ENCODE data around the gene HMGCL.
"Not testable (repeated sequence)": the region's sequence is repeated elsewhere in the genome, so short reads cannot be mapped to it uniquely, and the experiment has no call there.

Gene HMGCL

DNA sequence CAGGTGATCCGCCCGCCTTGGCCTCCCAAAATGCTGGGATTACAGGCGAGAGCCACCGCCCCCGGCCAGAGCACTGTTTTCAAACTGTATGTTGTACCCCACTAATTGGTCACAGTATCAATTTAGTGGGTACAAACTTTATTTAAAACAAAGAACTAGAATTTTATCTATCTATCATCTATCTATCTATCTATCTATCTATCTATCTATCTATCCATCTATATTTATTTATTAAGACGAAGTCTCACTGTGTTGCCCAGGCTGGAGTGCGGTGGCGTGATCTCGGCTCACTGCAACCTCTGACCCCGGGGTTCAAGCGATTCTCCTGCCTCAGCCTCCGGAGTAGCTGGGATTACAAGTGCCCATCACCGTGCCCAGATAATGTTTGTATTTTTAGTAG is 1.4 kb upstream of the HMGCL start:
- not testable (repeated sequence) for DNase-seq (ENCODE audit: low read depth in 2 of 2)

DNA sequence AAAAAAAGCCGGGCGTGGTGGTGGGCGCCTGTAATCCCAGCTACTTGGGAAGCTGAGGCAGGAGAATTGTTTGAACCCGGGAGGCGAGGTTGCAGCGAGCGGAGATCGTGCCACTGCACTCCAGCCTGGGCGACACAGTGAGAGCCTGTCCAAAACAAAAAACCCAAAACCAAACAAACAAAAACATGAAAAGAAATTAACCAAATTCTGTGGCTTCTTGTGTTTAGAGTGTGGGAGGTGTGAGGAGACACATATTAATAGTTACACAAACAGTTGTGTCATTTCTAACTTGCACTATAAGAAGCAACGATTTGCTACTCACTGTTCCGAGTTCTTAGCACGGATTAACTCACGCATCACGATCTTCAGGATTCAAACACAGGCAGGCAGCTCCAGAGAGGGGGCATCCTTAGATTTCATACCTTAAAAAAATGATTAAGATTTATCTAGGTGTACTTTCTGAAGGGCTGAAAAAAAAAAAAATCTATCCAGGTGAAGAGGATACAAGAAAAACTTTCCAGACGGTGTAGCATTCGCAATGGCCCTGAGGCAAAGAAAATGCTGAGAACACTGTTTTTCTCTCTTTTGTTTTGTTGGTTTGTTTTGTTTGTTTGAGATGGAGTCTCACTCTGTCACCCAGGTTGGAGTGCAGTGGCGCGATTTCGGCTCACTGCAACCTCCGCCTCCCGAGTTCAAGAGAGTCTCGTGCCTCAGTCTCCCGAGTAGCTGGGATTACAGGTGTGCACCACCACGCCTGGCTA is 713 bp upstream of the HMGCL start:
- DNase-seq (ENCODE audit: low read depth in 2 of 2), result no peak

DNA sequence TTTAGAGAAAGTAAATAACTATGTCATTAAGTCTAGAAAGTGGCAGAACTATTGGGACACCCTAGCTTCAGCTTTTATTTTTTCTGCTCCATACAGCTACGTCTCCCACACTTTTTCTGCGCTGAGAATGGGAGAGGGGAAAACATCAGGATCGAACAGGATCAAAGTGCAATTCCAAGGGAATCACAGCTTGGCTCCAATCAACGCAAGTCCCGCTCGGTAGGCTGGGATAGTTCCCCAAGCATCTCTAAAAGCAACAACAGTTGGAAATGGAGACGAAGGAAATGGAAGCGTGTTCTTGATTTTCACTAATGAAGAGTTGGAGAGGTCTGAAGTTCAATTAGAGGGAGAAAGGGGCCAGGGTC is 536 bp downstream of the HMGCL start:
- DNase-seq (ENCODE audit: low read depth in 2 of 2), result no peak

DNA sequence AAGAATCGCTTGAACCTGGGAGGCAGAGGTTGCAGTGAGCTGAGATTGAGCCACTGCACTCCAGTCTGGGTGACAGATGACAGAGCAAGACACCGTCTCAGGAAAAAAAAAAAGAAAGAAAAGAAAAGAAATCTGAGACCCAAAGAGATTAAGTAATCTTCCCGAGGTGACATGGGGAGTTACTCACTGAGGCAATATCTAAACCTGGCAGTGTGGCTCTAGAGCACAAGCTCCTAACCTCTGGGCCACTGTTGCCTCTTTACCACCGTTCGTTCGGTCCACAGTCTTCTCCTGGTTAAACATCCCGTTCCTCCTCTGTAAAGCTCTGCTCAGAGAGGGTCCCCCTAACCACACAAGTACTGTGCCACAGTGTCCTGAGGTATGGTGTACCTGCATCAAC is 1.5 kb downstream of the HMGCL start:
- no peak for DNase-seq (ENCODE audit: low read depth in 2 of 2)

DNA sequence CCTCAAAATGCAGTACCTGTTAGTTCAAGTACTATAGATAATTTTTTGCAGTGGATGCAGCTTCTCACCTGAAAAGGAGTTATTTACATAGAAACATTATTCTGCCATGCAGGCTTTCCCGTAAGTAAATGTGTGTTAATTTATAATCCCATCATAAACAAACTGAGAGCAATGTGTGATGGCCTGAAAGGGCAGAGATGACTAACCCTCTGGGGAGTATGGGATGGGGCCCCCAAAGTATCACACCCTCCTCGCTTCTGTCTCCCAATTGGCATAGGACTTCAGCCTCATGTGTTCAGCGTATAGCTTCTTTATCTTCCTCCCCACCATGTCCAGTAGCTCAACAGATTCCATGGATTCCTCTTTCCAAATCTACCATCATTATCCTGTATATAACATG is 7.6 kb downstream of the HMGCL start:
- DNase-seq (ENCODE audit: low read depth in 2 of 2), result no peak

DNA sequence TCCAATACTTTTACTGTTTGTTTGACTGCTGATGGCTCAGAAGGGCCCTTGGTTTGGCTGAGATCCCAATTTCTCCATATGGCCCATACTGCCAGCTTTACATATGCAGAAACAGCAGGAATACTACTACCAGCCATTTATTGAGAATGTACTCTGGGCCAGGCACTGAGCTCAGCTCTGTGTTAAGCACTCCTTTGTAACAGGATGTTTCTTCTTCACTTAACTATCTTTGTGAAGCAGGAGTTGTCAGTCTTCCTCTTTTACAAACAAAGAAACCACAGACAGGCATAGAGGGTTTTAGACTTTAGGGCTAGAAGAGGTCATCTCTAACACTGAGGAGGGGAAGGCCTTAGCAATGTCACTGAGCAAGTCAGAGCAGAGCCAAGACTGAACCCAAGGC is 8.3 kb downstream of the HMGCL start:
- DNase-seq (ENCODE audit: low read depth in 2 of 2), result no peak

DNA sequence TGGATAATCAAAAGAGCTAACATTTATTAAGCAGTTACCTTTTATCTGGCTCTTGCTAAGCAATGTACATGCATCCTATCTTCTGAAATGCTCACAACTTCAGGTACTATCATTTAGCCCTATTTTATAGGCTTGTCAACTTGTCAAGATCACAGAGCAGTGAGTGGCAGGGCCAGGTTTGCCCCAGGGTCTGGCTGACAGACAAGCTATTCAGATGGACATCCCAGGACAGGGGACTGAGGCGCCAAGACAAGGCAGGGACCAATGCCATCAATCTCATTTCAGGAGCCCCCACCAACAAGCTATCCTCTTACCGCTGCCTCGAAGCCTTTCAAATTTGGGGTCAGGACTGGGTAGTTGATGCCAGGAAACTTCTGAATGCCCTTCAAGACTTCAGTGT is 8.9 kb downstream of the HMGCL start:
- no peak for DNase-seq (ENCODE audit: low read depth in 2 of 2)

DNA sequence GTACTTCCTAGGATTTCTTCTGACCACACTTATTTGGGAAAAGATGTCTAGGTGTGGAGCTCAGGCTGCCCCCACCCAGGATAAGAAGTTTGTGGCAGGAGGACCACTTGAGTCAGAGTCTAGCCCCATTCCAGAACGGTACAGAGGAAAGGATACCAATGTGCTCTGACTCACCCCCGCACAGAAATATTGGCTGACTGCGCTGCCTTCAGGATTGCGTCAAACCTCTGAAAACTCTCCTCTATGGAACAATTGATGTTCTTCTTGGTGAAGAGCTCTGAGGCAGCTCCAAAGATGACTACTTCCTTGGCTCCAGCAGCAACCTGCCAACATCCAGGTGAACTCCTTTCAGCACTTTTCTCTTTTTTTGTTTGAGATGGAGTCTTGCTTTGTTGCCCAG is 11.2 kb downstream of the HMGCL start:
- DNase-seq (ENCODE audit: low read depth in 2 of 2), result no peak

DNA sequence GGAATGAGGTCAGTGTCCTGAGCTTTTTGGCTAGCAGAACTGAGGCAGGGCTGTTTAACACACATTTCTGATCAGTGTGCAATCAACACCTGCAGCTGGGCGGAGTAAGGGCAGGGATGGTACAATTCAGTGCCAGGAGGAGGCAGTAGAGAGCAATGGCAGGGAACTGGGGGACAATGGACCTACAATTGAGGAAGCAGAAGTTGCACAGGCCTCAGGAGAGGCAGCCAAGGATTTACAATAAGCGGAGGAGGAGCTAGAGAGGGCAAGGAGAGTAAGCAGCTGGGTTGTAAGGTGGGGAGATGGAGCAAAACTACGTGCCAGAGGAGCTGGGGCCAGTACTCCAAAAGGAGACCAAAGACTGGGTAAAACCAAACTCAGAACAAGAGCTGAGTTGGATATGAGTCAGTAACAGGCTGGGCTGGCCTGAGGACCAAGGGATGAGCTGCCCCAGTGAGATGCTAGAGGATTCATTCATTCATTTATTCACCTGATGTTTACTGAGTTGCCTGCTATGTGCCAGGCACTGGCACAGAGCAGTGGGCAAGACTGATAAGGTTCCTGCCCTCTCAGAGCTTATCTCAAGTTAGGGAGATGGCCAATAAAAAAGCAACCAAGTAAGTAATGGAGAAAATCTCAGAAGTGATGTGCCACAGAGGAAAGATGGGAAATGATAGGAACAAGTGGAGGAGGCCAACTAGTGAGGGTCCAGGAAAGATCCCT is 14.2 kb downstream of the HMGCL start:
- DNase-seq (ENCODE audit: low read depth in 2 of 2), result no peak

DNA sequence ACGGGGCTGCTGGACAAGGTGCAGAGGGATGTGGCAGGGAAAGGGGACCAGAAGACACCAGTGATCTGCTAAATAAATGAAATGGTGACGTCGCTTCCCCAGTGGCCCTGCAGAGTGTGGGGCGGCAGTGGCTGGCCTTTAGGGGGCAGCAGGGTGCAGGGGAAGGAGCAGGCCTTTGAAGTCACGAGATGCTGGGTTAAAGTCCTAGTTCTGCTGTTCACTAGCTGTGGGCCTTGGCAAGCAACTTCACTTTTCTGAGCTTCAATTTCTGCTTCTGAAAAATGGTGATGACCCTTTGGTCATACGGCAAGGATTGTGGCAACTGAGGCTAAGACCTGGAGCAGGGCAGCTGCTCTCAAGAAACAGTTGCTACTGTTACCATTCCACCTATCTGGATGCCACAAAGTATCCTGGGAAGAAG is 15.5 kb downstream of the HMGCL start:
- DNase-seq (ENCODE audit: low read depth in 2 of 2), result peak in 1 of 2 donors; percentile 56

DNA sequence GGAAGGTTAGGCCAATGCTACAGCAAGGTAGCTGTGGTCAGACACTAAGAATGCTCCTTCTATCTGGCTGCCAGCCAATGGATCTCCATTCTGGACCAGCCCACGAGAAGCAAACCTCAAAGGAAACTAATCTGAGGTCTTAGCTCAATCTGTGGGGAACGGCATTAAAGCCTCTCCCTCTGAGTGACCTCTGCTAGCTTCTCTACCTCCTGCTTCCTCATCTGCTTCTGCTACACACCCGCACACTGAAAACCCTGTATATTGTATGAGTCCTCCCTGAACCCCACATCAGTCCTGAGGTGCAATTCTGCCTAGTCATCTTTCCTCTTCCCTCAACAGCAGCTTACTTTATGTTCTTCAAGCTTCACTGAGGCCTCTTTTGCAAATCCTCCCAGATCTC is 17.8 kb downstream of the HMGCL start:
- no peak for DNase-seq (ENCODE audit: low read depth in 2 of 2)

DNA sequence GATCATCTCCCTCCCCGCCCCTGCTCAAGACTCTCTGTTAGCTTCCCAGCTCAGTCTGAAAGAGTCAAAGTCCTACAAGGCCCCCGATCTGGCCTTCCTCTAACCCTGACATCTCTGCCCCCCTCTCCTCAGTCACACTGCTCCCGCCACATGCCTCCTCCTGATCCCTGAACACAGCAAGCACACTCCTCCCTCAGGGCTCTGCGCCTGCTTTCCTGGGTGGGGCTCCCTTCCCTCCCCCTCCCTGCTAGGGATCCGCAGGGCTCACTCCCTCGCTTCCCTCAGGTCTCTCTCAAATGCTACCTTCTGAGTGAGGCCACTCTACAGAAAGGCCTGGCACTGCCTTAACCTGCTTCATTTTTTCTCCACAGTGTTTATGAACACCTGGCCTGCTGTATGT is 18.9 kb downstream of the HMGCL start:
- DNase-seq (ENCODE audit: low read depth in 2 of 2), result no peak

DNA sequence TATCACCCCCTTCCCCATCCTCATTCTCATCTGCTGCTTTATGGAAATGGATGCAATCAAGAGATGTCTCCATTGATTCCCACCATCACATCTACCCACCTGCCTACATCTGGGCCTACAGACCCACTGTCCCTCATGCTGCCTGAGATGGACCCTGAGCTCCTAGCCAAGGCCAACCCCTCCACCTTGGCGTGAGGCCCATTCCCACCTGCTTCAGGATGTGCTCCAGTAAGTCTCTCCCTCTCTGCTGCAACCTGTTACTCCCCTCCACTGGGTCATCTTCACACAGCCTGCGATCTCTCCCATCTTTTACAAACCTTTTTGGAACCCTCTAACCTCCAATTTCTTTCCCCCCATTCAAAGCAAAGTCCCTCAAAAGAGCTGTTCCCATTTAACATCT is 20.2 kb downstream of the HMGCL start:
- no peak for DNase-seq (ENCODE audit: low read depth in 2 of 2)

DNA sequence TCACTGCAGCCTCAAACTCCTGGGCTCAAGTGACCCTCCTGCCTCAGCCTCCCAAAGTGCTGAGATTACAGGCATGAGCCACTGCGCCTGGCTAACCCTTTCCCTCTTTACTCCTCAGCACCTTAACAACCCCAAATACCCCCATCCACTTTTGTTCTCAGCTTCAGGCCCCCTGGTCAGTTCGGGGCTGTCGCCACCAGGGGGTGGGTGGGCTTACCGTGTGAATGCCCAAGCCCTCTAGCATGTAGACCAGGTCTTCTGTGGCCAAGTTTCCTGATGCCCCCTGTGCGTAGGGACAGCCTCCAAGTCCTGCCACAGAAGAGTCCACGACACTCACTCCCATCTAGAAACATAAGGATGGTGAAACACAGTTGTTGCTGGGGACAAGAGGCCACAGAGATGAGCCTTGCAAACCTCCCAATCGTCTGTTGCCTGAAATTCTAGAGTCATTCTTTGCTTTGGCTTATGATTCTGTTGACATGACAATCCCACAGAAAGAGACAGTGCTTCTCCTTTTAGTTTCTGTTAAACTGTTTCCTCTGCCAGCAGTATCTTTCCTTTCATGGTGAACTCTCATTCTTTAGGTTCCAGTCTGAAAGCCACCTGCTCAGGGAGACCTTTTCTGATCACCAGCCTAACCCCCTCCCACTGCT is 20.9 kb downstream of the HMGCL start:
- no peak for DNase-seq (ENCODE audit: low read depth in 2 of 2)

DNA sequence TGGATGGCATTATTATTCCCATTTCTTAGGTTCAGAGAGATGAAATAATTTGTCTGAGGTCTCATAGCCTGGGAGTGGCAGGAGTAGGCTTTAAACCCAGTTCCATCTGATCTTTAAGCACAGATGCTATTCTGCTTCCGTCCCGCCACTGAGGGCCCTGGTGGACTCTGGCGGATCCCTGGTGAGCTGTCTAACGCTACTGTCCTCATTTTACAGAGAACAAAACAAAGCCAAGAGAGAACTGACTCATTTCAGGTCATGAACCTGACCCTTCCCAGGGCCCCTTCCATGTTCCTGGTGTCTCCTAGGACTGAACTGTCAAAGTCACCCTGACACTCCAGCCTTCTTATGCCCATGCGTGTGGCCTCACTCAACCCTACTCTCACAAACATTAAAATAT is 21.6 kb downstream of the HMGCL start:
- DNase-seq (ENCODE audit: low read depth in 2 of 2), result no peak

DNA sequence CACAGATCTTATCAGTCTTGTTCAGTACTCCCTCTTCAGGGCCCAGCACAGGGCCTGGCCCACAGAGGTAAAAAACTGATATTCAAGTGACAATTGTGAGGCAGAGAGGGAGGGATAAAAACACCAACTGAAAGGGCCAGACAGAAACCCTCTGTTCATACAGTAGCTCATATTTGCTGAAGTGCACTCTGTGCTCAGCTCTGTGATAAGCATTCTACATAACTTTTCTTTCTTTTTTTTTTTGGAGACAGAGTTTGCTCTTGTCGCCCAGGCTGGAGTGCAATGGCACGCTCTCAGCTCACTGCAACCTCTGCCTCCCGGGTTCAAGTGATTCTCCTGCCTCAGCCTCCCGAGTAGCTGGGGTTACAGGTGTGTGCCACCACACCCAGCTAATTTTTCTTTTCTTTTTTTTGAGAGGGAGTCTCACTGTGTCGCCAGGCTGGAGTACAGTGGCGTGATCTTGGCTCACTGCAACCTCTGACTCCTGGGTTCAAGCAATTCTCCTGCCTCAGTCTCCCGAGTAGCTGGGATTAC is 22.4 kb downstream of the HMGCL start:
- not testable (repeated sequence) for DNase-seq (ENCODE audit: low read depth in 2 of 2)

DNA sequence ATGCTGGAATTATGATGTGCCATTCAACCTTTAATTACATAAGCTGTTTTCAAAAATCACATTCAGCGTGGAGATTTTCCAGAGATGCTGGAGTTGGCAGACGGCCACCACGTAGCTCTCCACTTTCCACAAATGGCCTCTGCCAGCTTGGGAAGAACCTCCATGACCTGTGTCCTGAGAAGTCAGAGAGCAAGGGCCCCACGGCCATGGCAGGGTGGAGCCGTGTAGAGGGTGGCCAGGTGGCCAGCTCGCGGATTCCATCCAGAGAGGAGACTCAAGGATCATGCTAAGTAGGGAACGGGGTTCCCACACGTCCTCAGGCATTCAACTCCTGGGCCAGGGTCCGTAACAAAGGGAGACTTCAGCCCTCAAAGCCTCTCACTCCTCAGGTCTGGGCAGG is 23.4 kb downstream of the HMGCL start:
- DNase-seq (ENCODE audit: low read depth in 2 of 2), result no peak

DNA sequence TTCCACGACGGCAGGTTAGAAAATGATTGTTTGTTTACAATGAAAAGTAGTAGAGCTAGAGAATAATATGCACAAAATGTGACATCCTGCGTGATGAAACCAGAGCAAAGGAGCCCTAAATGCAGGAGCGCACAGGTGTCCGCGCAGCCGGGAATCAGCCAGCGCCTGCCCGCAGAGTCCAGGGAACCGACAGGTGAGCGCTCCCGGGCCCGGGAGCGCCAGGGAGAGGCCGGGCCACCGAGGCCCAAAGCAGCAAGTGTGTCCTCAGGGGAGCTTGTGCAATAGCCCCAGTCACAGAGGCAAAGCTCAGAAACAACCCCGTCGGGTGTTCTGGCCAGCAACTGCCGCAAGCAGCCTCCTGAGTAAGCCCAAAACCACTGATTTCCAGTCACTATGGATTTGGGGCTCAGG is 23.9 kb downstream of the HMGCL start:
- no peak for DNase-seq (ENCODE audit: low read depth in 2 of 2)

DNA sequence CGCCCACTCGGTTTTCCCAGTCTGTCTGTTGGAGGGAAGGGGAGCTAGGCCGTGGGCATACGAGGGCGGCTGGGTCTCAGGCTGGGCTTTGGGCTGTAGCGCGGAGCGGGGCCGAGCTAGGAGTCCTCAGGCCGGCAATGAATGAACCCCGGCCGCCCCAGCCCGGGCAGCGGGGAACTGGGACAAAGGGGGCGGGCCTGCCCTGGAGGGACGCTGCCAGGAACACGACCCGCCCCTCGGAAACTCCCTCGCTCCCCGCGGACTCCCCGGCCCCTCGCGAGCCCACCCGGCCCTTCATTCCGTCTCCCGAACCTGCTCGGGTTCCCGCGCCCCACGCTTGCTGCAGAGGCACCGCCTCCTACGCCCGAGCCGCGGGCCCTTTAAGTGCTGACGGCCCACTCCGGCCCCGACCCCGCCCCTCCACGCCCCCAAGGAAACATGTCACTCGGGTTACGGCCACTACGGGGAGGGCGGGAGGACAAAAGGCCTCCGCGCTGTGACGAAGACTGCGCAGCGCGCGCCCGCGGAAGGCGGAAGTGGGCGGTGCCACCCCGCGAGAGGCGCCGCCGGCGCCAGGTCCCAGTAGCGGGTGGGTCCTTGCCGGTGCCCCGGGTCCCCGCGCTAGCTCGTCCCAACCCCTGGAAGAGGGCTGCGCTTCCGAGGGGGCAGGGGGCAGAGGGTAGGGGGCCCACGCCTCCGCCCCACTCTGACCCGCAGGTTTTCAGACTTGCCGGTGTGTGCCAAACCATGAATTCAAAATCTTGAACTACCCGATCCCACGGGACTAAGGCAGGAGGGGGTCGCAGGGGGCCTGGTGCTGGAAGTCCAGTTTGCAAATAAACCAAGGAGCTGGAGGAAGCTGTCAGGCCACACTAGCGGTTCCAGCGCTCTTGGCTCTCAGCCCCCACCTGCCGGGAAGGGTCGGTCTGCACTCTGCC is 24.6 kb downstream of the HMGCL start, which contains the start of gene GALE:
TSS of gene GALE (minus strand) at position 355 of the 938 bp plus-strand sequence. CDS start 1,747 bp downstream, outside the sequence.
- peak; percentile 95 to 97 for DNase-seq (ENCODE audit: low read depth in 2 of 2)

DNA sequence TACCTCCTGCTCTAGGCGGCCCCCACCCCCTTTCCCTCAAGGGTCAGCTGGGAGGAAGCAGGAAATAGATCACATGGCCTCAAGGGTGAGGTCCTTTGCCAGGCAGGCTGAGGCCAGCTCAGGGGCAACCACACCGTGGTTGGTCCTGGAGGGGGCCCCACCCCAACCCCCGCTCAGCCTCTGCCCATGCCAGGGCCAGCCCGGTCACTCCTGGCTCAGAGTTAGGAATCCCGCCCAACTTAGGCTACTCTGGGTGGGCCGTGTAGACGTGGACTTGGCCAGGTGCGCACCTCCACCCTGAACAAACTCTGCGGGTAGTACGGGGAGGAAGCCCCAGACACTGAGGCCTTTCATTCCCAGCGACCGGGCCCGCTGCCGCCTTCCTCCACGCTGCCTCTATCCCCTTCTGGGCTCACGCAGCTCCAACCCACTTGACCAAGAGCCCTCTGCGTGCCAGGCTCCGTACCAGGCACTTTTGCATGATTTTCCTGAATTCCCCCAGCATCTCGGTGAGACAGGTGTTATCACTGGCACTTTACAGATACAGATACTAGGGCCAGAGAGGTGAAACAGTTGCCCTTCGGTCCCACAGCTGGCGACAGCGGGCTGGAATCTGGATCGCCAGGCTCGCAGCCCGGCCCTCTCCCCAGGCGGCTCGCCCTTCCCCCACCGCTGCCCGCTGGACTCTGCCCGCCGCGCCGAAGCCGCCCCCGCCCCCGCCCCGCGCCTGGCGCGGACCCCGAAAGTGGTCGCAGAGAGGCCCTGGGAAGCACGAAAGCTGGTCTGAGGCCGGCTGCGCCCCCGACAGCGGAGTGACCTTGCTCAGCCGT is 25.4 kb downstream of the HMGCL start:
- no peak for DNase-seq (ENCODE audit: low read depth in 2 of 2)

DNA sequence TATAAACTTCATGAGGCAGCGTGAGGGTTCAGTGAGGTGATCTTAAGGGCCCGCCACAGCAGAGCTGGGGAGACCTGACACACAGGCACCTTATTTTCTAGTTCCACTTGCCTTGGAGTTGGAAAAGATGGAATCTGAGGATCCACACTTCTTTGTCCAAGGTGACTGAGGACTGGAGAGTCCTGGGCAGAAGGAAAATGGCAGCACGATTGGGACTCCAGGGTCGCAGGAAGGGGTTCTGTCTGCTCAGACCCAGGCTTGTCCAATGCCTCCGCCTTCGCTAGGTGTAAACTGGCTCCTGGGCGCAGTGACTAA is 26.0 kb downstream of the HMGCL start:
- DNase-seq (ENCODE audit: low read depth in 2 of 2), result no peak
